EL (cell line): Measurements from ENCODE around the gene SWAP70.

ENCODE experiments used
- DNase-seq: peaks from one replicate; pipeline ENCODE4 v3.0.0-alpha.2; 2016

Gene SWAP70

GRCh38 chr11:9780929-9781328 lies 117.1 kb downstream of the SWAP70 start:
- no peak for DNase-seq

DNA sequence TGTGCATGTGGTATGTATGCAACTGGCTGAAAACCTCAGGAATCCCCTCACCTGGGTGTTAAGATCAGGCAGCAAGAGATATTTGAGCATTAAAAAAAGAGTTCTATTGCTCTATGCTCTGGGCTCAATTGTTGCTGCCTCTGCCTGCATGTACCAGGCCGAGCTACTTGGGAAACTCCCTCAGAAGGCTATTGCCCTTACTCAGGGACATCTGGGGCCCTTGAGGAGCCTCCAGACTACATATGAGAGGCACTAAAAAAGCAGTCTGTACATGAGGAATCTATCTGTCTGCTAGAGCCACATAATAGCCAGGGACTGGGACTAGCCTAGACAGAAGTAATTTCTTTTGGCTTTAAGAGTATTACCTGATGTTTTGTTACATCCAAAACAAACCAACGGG lies 120.1 kb downstream of the SWAP70 start:
- DNase-seq = no peak

DNA sequence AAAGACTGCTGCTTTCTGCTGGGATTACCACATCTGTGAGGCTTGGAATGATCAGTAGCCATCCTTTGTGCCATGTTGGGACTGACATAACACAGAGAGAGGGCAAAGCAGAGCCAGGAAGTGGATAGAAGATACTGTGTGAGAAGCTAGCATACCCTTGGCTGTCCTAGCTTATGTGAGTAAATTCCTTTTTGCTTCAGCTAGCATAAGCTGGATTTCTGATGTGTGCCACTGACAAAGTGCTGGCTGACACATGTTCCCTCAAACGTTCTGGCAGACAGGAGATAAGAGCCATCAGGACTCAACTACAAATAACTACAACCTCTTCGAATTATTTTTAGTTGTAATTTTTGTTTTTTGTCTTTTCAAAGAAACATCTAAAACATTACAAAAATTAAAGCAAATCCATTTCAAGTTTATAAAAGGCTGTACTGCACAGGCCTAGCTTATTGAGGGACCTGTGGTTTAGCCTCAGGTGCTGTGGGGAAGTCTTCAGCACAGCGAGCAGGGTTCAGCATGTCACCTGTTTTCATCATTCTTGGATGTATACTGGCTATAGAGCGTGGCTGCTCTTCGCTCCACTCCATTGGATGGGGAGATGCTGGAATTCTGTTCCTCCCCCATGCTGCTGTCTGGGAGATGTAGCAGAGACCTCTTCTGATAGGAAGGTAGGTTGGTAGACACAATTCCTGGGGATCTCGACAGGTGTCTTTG lies 120.9 kb downstream of the SWAP70 start:
- DNase-seq = no peak

- DNase-seq = peak; percentile 66
These were observed 123.4 kb downstream of the SWAP70 start for GRCh38 chr11:9787260-9787659.

- peak; percentile 95 for DNase-seq
These were observed 124.2 kb downstream of the SWAP70 start for GRCh38 chr11:9787981-9788521.

- no peak for DNase-seq
These were observed 126.0 kb downstream of the SWAP70 start for GRCh38 chr11:9789910-9790309.

GRCh38 chr11:9790703-9791102 lies 126.8 kb downstream of the SWAP70 start:
- DNase-seq = no peak

GRCh38 chr11:9796266-9796665 lies 132.4 kb downstream of the SWAP70 start:
- no peak for DNase-seq

DNA sequence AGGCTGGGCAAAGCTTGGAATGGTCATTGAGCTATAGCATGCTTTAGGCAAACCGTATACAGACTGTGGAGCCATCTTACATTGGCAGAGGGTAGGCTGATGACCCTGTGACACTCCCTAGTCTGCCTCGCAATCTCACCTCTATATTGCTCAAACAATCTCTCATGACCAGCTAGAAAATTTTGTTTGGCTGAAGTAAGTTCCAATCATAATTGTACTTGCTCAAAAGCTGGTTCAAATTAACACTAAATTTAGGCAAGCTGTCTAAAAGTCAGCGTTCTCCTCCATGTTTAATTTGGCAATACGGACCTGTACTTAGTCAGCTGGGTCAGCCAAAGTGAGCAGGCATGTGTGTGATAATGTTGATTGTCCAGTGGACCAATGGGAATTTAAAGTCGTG lies 133.0 kb downstream of the SWAP70 start:
- no peak for DNase-seq

GRCh38 chr11:9797300-9797699 lies 133.4 kb downstream of the SWAP70 start:
- DNase-seq = no peak

DNA sequence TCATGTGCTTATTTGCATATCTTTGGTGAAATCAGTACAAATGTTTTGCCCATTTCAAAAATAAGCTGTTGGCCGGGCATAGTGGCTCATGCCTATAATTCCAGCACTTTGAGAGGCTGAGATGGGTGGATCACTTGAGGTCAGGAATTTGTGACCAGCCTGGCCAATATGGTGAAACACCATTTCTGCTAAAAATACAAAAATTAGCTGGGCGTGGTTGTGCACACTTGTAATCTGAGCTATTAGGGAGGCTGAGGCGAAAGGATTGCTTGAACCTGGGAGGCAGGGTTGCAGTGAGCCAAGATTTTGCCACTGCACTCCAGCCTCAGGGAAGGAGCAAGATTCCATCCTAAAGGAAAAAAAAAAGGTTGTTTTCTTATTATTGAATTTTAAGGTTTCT lies 136.0 kb downstream of the SWAP70 start:
- DNase-seq = peak; percentile 36

GRCh38 chr11:9802291-9802861 lies 138.5 kb downstream of the SWAP70 start:
- DNase-seq = peak; percentile 84
